Coronary artery (tissue), 2 donors: Measurements from ENCODE around the gene VTI1A.

Source experiments
- DNase-seq: peaks from one replicate; pipeline ENCODE4 v3.0.0-alpha.2; 2017; ENCODE audit warnings: low spot score
- H3K27ac ChIP-seq, 2 donors: fragments of 200-600 bp; sonication (generic); one replicate each; pipeline ENCODE4 v1.5.1; 2016 to 2019
- H3K4me3 ChIP-seq: fragments of 200-600 bp; sonication (generic); 2 replicates; pipeline ENCODE4 v1.5.1; 2016; ENCODE audit warnings: mild to moderate bottlenecking, moderate library complexity
- TF ChIP-seq, protein P1 (sequence below): fragments of 200-600 bp; sonication (generic); IDR thresholded peaks from one replicate; pipeline ENCODE4 v1.5.1; 2019; ENCODE audit warnings: antibody characterized with exemption

VTI1A gene

DNA sequence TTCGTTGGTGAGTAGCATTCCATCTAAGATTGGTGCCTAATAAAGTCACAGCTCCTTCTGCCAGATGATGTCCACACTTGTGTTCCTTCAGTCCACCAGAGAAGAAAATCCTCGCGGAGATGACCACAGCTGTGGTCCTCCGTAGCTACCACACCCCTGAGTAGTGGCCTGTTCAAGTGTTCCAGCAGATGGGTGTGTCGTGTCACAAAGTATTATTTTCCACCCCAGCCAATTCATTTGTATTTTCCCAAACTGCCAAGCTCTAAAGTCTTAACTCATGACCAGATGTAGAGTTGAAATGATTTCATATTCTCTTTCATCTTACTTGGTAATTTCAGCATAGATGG is 251.8 kb downstream of the VTI1A start:
- TF ChIP-seq, protein P1, sequence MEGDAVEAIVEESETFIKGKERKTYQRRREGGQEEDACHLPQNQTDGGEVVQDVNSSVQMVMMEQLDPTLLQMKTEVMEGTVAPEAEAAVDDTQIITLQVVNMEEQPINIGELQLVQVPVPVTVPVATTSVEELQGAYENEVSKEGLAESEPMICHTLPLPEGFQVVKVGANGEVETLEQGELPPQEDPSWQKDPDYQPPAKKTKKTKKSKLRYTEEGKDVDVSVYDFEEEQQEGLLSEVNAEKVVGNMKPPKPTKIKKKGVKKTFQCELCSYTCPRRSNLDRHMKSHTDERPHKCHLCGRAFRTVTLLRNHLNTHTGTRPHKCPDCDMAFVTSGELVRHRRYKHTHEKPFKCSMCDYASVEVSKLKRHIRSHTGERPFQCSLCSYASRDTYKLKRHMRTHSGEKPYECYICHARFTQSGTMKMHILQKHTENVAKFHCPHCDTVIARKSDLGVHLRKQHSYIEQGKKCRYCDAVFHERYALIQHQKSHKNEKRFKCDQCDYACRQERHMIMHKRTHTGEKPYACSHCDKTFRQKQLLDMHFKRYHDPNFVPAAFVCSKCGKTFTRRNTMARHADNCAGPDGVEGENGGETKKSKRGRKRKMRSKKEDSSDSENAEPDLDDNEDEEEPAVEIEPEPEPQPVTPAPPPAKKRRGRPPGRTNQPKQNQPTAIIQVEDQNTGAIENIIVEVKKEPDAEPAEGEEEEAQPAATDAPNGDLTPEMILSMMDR = no peak
- Histone ChIP-seq H3K4me3 (no peak overlapping the region), H3K27ac (no peak overlapping the region)
- no peak for DNase-seq

DNA sequence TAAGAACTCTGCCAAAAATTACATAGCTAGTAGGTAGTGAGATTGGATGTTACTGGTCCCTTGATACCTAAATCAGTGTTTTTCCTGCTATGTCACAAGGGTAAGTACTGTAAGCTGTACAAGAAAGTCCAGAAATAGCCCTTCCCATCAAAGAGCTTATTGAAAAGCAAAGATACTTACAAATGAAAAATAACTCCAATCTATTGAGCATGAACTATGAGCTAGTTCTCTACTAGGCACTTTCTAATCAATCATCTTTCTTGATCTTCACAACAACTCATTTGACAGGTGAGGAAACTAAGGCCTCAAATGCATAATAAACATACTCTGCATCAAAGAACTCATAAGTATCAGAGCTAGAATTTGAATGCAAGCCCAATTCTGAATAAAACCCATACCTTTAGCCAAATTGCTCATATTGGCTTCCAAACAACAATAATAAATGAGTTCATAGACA is 253.2 kb downstream of the VTI1A start:
- TF ChIP-seq, protein P1 = no peak
- no peak overlapping the region for H3K4me3 ChIP-seq
- no peak for DNase-seq
- no peak overlapping the region for H3K27ac ChIP-seq

DNA sequence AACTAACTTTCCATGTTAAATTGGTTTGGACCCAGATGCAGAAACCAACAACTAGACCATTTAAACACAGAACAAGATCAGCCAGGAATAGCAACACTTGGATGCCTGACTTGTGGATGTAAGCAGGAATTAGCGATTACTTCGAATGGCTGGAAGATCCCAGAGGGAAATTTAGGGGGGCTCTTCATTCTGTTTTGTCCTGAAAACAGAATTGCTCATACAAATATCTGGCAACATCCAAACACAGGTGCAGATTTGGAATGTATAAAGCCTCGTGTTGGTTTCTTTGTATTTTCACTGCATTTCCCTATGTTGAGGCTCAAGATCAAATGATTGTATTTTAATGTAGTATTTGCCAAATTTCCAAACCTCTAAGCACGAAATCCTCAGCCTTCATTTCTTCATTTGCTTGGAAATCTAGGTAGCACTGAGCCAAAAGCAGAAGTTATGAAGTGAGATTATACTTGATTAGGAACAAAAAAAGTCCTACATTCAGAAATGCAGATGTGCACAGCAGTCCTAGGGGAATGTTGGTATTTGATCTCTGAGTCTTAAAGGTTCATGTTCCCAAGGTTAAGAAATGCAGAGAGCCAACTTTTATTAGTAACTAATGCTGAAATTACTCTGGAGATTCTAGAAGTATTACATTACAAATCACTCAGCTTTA is 254.3 kb downstream of the VTI1A start:
- TF ChIP-seq, protein P1 = no peak
- H3K27ac ChIP-seq = no peak overlapping the region

DNA sequence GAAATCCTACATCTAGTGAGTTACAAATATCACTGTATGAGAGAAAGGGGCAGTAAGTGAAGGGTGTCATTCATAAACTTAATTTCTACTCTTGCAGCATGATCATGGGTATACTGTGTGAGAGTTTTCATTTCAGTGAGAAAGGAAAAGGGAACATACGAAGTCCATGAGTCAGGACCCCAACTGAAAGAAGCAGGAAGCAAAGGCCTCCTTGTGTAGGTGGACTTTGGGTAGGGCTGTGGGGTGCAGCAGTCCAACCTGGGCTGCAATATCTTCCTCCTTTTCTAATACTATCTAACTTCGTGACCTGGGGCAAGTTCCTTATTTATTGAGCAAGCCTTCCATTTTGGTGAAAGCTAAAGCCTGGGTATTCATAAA is 254.9 kb downstream of the VTI1A start:
- TF ChIP-seq, protein P1 = no peak
- DNase-seq = no peak
- no peak overlapping the region for H3K27ac ChIP-seq
- no peak overlapping the region for H3K4me3 ChIP-seq

More for the DNA sequence above, 254.3 kb downstream of the VTI1A start:
- no peak overlapping the region for H3K4me3 ChIP-seq
- DNase-seq = no peak

DNA sequence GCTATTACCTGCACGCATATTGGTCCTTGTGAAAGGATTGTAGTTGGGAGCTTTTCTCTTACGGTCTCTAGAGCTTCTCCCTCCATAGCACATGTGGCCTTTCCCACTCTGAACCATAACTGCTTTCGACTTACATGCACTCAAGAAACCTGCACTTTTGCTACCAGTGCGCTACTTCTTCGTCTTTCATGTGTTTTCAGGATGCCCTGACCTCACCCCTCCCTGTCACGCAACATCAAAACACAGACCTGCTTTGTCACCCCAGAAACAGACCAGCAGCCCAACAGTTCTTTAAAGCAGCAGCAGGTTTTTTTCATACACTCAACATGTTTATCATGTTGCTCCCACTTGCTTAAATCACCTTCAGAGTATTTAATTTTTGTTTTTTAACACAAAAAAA is 259.6 kb downstream of the VTI1A start:
- no peak overlapping the region for H3K4me3 ChIP-seq
- TF ChIP-seq, protein P1 = no peak
- DNase-seq = no peak
- H3K27ac ChIP-seq = no peak overlapping the region

DNA sequence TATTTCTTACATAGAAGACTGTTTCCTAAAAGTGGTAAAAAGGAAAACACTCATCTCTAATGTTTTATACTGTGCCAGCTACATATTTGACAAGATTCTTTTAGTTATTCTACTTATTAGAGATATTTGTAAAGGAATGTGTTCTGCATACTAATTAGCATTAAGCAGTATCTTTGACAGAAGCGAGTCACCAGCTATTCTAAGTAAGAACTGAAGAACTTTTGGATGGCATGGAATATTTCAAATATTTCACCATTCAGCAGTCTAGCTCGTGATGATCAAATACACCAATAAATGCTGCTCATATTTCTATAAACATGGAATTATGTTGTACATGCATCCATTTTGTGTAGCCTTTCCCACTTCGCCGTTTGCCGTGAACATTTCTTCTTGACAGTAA is 261.4 kb downstream of the VTI1A start:
- TF ChIP-seq, protein P1 = no peak
- Histone ChIP-seq H3K4me3 (no peak overlapping the region), H3K27ac (no peak overlapping the region)
- DNase-seq = no peak

DNA sequence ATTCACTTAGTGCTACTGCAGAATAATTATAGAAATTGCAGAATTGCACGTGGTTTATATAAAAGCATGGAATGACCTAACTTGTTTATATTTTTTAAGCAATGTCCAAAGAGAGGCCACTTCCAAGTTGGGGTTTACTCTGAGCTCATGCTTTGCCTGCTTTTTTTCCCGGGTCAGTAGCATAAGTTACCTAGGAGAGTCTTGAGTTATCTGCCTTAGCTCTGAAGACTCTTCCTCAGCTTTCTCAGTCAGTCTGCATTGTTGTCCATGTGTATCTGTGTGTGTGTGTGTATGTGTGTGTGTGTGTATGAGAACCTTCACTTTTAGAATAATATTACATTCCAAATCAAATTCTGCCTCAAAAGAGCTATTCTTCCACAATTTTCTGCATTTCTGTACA is 263.5 kb downstream of the VTI1A start:
- TF ChIP-seq, protein P1 = no peak
- Histone ChIP-seq H3K4me3 (no peak overlapping the region), H3K27ac (no peak overlapping the region)
- DNase-seq = no peak
